Liver (tissue), 9 donors: ENCODE data around the gene ATP4B. TPM values are rescaled to one million over a fixed set of nuclear protein-coding genes. Genes with fewer than 3 reads are reported as not detected.

Experiments
- DNase-seq: peaks from one replicate; pipeline ENCODE4 v3.0.0-alpha.2; 2017; ENCODE audit warnings: low spot score
- H3K27ac ChIP-seq, 2 donors: one replicate each; pipeline ENCODE4 v1.7.0; 2013; ENCODE audit warnings: inconsistent platforms in 2 of 2, low read length in 2 of 2, control low read depth in 1 of 2, low read depth in 1 of 2, mild to moderate bottlenecking in 1 of 2
- H3K27me3 ChIP-seq, 4 donors: one replicate each; pipeline versions ENCODE4 v1.6.1 to v1.7.0; 2013; ENCODE audit warnings: low read length in 3 of 4, inconsistent platforms in 1 of 4, mild to moderate bottlenecking in 1 of 4, moderate library complexity in 1 of 4; ENCODE audit not compliant: control insufficient read depth in 4 of 4, insufficient read depth in 4 of 4
- H3K36me3 ChIP-seq, 4 donors: one replicate each; pipeline versions ENCODE4 v1.6.1 to v1.7.0; 2013; ENCODE audit warnings: low read length in 3 of 4, mild to moderate bottlenecking in 3 of 4, low read depth in 1 of 4, moderate library complexity in 1 of 4; ENCODE audit not compliant: control insufficient read depth in 4 of 4, insufficient read depth in 3 of 4
- H3K4me1 ChIP-seq, 4 donors: one replicate each; pipeline versions ENCODE4 v1.6.1 to v1.7.0; 2013; ENCODE audit warnings: low read length in 3 of 4, mild to moderate bottlenecking in 3 of 4, moderate library complexity in 1 of 4; ENCODE audit not compliant: control insufficient read depth in 4 of 4, insufficient read depth in 4 of 4
- H3K4me3 ChIP-seq, 3 donors: one replicate each; pipeline versions ENCODE4 v1.6.1 to v1.7.0; 2013; ENCODE audit warnings: low read length in 3 of 3, control low read depth in 1 of 3, low read depth in 1 of 3, mild to moderate bottlenecking in 1 of 3
- H3K9ac ChIP-seq, 2 donors: one replicate each; pipeline ENCODE4 v1.7.0; 2013; ENCODE audit warnings: low read length in 2 of 2, mild to moderate bottlenecking in 2 of 2, moderate library complexity in 2 of 2, control low read depth in 1 of 2, low read depth in 1 of 2
- H3K9me3 ChIP-seq, 4 donors: one replicate each; pipeline versions ENCODE4 v1.6.1 to v1.7.0; 2013; ENCODE audit warnings: low read length in 3 of 4; ENCODE audit not compliant: control insufficient read depth in 4 of 4
- CTCF ChIP-seq: fragments of 150-350 bp; IDR thresholded peaks from 2 replicates; pipeline ENCODE4 v1.5.1; 2017; ENCODE audit warnings: improper control_type of control experiment, low read depth, low read length; ENCODE audit not compliant: missing input control
- EGR1 ChIP-seq, 2 donors: IDR thresholded peaks; 2 replicates each; pipeline ENCODE4 v1.6.1; 2016 to 2018; ENCODE audit warnings: antibody characterized with exemption in 2 of 2, low read depth in 2 of 2
- FOXA1 ChIP-seq: IDR thresholded peaks from 2 replicates; pipeline ENCODE4 v1.6.1; 2016; ENCODE audit warnings: antibody characterized with exemption
- GABPA ChIP-seq, 2 donors: IDR thresholded peaks in 1 of 2; conservative IDR thresholded peaks in 1 of 2; 2 replicates each; pipeline ENCODE4 v1.6.1; 2016; ENCODE audit warnings: antibody characterized with exemption in 2 of 2, mild to moderate bottlenecking in 1 of 2, moderate library complexity in 1 of 2
- HNF4A ChIP-seq, 2 donors: conservative IDR thresholded peaks; 2 replicates each; pipeline ENCODE4 v1.6.1; 2016; ENCODE audit warnings: antibody characterized with exemption in 2 of 2, mild to moderate bottlenecking in 2 of 2
- HNF4G ChIP-seq: IDR thresholded peaks from 2 replicates; pipeline ENCODE4 v1.6.1; 2016; ENCODE audit warnings: antibody characterized with exemption
- JUND ChIP-seq, 2 donors: IDR thresholded peaks; 2 replicates each; pipeline ENCODE4 v1.6.1; 2016; ENCODE audit warnings: antibody characterized with exemption in 2 of 2
- MAX ChIP-seq: IDR thresholded peaks from 2 replicates; pipeline ENCODE4 v1.6.1; 2016; ENCODE audit warnings: antibody characterized with exemption
- NR2F2 ChIP-seq: IDR thresholded peaks from 2 replicates; pipeline ENCODE4 v1.6.1; 2016; ENCODE audit warnings: antibody characterized with exemption
- RAD21 ChIP-seq, 2 donors: IDR thresholded peaks; 2 replicates each; pipeline ENCODE4 v1.6.1; 2016; ENCODE audit warnings: antibody characterized with exemption in 2 of 2, mild to moderate bottlenecking in 2 of 2
- REST ChIP-seq: IDR thresholded peaks from 2 replicates; pipeline ENCODE4 v1.6.1; 2016; ENCODE audit warnings: antibody characterized with exemption, mild to moderate bottlenecking
- RXRA ChIP-seq, 2 donors: IDR thresholded peaks; 2 replicates each; pipeline ENCODE4 v1.6.1; 2017 to 2018; ENCODE audit warnings: antibody characterized with exemption in 2 of 2, mild to moderate bottlenecking in 1 of 2
- SP1 ChIP-seq: IDR thresholded peaks from 2 replicates; pipeline ENCODE4 v1.6.1; 2018; ENCODE audit warnings: antibody characterized with exemption, mild to moderate bottlenecking
- TAF1 ChIP-seq: conservative IDR thresholded peaks from 2 replicates; pipeline ENCODE4 v1.6.1; 2016; ENCODE audit warnings: antibody characterized with exemption, mild to moderate bottlenecking
- ZBTB33 ChIP-seq: IDR thresholded peaks from 2 replicates; pipeline ENCODE4 v1.6.1; 2016; ENCODE audit warnings: antibody characterized with exemption
- WGBS: extraction: QIAGEN DNeasy Blood & Tissue Kit; methylation state at CpG from one replicate; pipeline ENCODE4 v1.1.7; 2013; 5-methylcytosine and 5-hydroxymethylcytosine counted together
- polyA plus RNA-seq, 2 donors: library from polyadenylated mRNA; stranded (reverse) in 1 of 2; unstranded in 1 of 2; fragments of 200-250 nt in 1 of 2; fragments of >200 nt in 1 of 2; fragmentation: Nextera tagmentation in 1 of 2; extraction: Ambion mirVana in 1 of 2; gene quantifications; one replicate each; pipeline versions ENCODE4 v1.2.1 to v1.2.3, GENCODE V29; 2013 to 2015
- total RNA-seq, 2 donors: library from RNA; depleted of rRNA; stranded (reverse); fragments of >200 nt; gene quantifications; one replicate each; pipeline ENCODE4 v1.2.3, GENCODE V29; 2014
- donor health status: healthy.
- donor health status: healthy.
- donor health status: healthy.
- donor health status: healthy.
- donor health status: healthy.

ATP4B gene
- total and polyA plus RNA-seq, 4 donors, result not detected

- Histone ChIP-seq H3K9me3 (no peaks in the 10 kb centered on the region), H3K27me3 (no peaks in the 10 kb centered on the region), H3K27ac (no peak overlapping the region), H3K4me1 (no peaks in the 10 kb centered on the region), H3K9ac (no peak overlapping the region), H3K36me3 (peaks cover 10 to 77% (median 53%) of the 10 kb centered on the region in 4 donors), H3K4me3 (no peak overlapping the region)
- WGBS, result 97% methylated on average over 24 of the region's 24 CpGs
- no peak for TF ChIP-seq EGR1 (IDR thresholded peaks at IDR 0.05; ENCODE audit: low read depth in 2 of 2)
- TF ChIP-seq SP1, result no peak
- no peak for DNase-seq
Measured at GRCh38 chr13:113636266-113636963, 21.6 kb downstream of the ATP4B start.

GRCh38 chr13:113635709-113636108 is 22.3 kb downstream of the ATP4B start:
- H3K27me3 ChIP-seq, result no peaks in the 10 kb centered on the region
- no peak overlapping the region for H3K4me3 ChIP-seq
- H3K36me3 ChIP-seq, result peaks cover 10 to 81% (median 55%) of the 10 kb centered on the region in 4 donors
- H3K4me1 ChIP-seq, result no peaks in the 10 kb centered on the region
- no peak overlapping the region for H3K27ac ChIP-seq
- H3K9ac ChIP-seq, result no peak overlapping the region
- TF ChIP-seq HNF4A (conservative IDR thresholded peaks at IDR 0.05), result no peak
- TF ChIP-seq EGR1 (IDR thresholded peaks at IDR 0.05; ENCODE audit: low read depth in 2 of 2), result no peak
- no peak for TF ChIP-seq NR2F2
- TF ChIP-seq CTCF, result no peak
- no peak for TF ChIP-seq ZBTB33
- TF ChIP-seq RAD21 (IDR thresholded peaks at IDR 0.05), result no peak
- TF ChIP-seq FOXA1, result no peak
- TF ChIP-seq MAX, result no peak
- no peak for TF ChIP-seq TAF1
- H3K9me3 ChIP-seq, result no peaks in the 10 kb centered on the region
- no peak for DNase-seq
- 99% methylated on average over 25 of the region's 25 CpGs for WGBS

GRCh38 chr13:113635048-113635420 is 23.0 kb downstream of the ATP4B start:
- no peaks in the 10 kb centered on the region for H3K9me3 ChIP-seq
- no peak overlapping the region for H3K4me3 ChIP-seq
- no peak for DNase-seq
- no peaks in the 10 kb centered on the region for H3K27me3 ChIP-seq
- no peak overlapping the region for H3K27ac ChIP-seq
- no peak overlapping the region for H3K9ac ChIP-seq
- WGBS, result 99% methylated on average over 7 of the region's 7 CpGs
- peaks cover 10 to 74% (median 53%) of the 10 kb centered on the region in 4 donors for H3K36me3 ChIP-seq
- H3K4me1 ChIP-seq, result no peaks in the 10 kb centered on the region
- no peak for TF ChIP-seq ZBTB33
- TF ChIP-seq GABPA (IDR thresholded peaks at IDR 0.05 in 1 of 2, conservative IDR thresholded peaks at IDR 0.05 in 1 of 2), result no peak
- no peak for TF ChIP-seq NR2F2
- no peak for TF ChIP-seq FOXA1
- no peak for TF ChIP-seq HNF4G
- no peak for TF ChIP-seq EGR1 (IDR thresholded peaks at IDR 0.05; ENCODE audit: low read depth in 2 of 2)
- no peak for TF ChIP-seq SP1
- TF ChIP-seq RXRA (IDR thresholded peaks at IDR 0.05), result no peak
- TF ChIP-seq RAD21 (IDR thresholded peaks at IDR 0.05), result no peak
- TF ChIP-seq JUND (IDR thresholded peaks at IDR 0.05), result no peak
- no peak for TF ChIP-seq REST
